AG04449 (cell line): ENCODE results near the gene BTG1.

Source experiments
- CTCF ChIA-PET: fragments of 350-600 bp; formaldehyde crosslinking; extraction: SDS; loops from one replicate; lab custom pipeline; 2021; ENCODE audit warnings: antibody characterized with exemption; lab: Yijun Ruan, JAX
- POLR2A ChIA-PET: fragments of 400-600, 350-600 bp; formaldehyde crosslinking; extraction: SDS; loops from one replicate; lab custom pipeline; 2020; ENCODE audit warnings: antibody characterized with exemption, inconsistent platforms; lab: Yijun Ruan, JAX
- DNase-seq: peaks from one replicate; pipeline ENCODE4 v3.0.0-alpha.2; 2010; ENCODE audit warnings: low read depth, low spot score
- H3K4me3 ChIP-seq: 2 replicates; pipeline ENCODE4 v1.5.1; 2011; ENCODE audit warnings: low read depth, mild to moderate bottlenecking, control low read depth, low read length
- CTCF ChIP-seq: IDR thresholded peaks from one replicate; pipeline ENCODE4 v1.5.1; 2011; ENCODE audit warnings: mild to moderate bottlenecking, moderate library complexity, low read length, control low read depth, inconsistent platforms; ENCODE audit not compliant: insufficient read depth; ENCODE audit errors: missing control alignments

BTG1 gene

GRCh38 chr12:92142251-92142926 lies 3.3 kb downstream of the BTG1 start:
- ChIA-PET POLR2A (no interaction called here), CTCF (interaction anchor here (0.6 to 4.7 kb wide), 5 partner anchors 65 to 760 kb away, joined by 3 to 43 read pairs (median 12); no protein-coding TSS in a partner anchor)
- peak overlapping the region; percentile 95 for H3K4me3 ChIP-seq
- no peak for DNase-seq
- no peak for TF ChIP-seq CTCF

- H3K4me3 ChIP-seq, result peak overlapping the region; percentile 95
- TF ChIP-seq CTCF, result no peak
- POLR2A ChIA-PET, result no interaction called here
- DNase-seq, result no peak
- CTCF ChIA-PET, result interaction anchor here (0.6 to 1.4 kb wide), 6 partner anchors 9 to 760 kb away, joined by 3 to 13 read pairs (median 4); no protein-coding TSS in a partner anchor
These were observed 4.0 kb downstream of the BTG1 start for GRCh38 chr12:92141591-92142121.

GRCh38 chr12:92140896-92141536 lies 4.6 kb downstream of the BTG1 start:
- TF ChIP-seq CTCF, result no peak
- peak overlapping the region; percentile 95 for H3K4me3 ChIP-seq
- no peak for DNase-seq
- CTCF ChIA-PET, result interaction anchor here (0.7 to 1.4 kb wide), 5 partner anchors 8 to 759 kb away, joined by 3 to 13 read pairs (median 5); no protein-coding TSS in a partner anchor
- POLR2A ChIA-PET, result no interaction called here

- peak overlapping the region; percentile 95 for H3K4me3 ChIP-seq
- ChIA-PET POLR2A (no interaction called here), CTCF (no interaction called here)
- no peak for TF ChIP-seq CTCF
- DNase-seq, result no peak
These were observed 5.5 kb downstream of the BTG1 start for GRCh38 chr12:92140156-92140555.

- H3K4me3 ChIP-seq, result peak overlapping the region; percentile 95
- ChIA-PET CTCF (no interaction called here), POLR2A (no interaction called here)
- DNase-seq, result no peak
- TF ChIP-seq CTCF, result no peak
These were observed 6.0 kb downstream of the BTG1 start for GRCh38 chr12:92139634-92140150.

GRCh38 chr12:92138626-92139025 lies 7.0 kb downstream of the BTG1 start:
- ChIA-PET CTCF (interaction anchor here (2.6 kb wide), 1 partner anchor 327 kb away, joined by 19 read pairs; no protein-coding TSS in a partner anchor), POLR2A (no interaction called here)
- DNase-seq, result no peak
- peak overlapping the region; percentile 13 for H3K4me3 ChIP-seq
- no peak for TF ChIP-seq CTCF
